Brain microvascular endothelial cell (primary cell): ENCODE data around the gene OTUB1.

Experiments used
- DNase-seq: peaks from one replicate; pipeline ENCODE4 v3.0.0-alpha.2; 2020
- H3K27ac ChIP-seq: fragments of 250-450 bp; sonication (Bioruptor Pico); 2 replicates; pipeline ENCODE4 v1.5.1; 2020; ENCODE audit warnings: mild to moderate bottlenecking, moderate library complexity
- H3K27me3 ChIP-seq: fragments of 250-450 bp; sonication (Bioruptor Pico); replicated peaks from 2 replicates; pipeline ENCODE4 v1.5.1; 2020; ENCODE audit warnings: mild to moderate bottlenecking
- H3K36me3 ChIP-seq: fragments of 250-450 bp; sonication (Bioruptor Pico); replicated peaks from 2 replicates; pipeline ENCODE4 v1.5.1; 2020; ENCODE audit warnings: mild to moderate bottlenecking
- H3K4me3 ChIP-seq: 2 replicates; pipeline ENCODE4 v1.5.1; 2011; ENCODE audit warnings: low read depth, mild to moderate bottlenecking, control low read depth, low read length, moderate library complexity
- in situ Hi-C: cut with HindIII; loops from 2 replicates; pipeline ENCODE4 v1.10.0; 2017; ENCODE audit warnings: low sequenced_read_pairs, low pct_ligation_motif_present
- TF ChIP-seq, protein P1 (sequence below): IDR thresholded peaks from 2 replicates; pipeline ENCODE4 v1.5.1; 2011; ENCODE audit warnings: low read depth, mild to moderate bottlenecking, moderate library complexity, low read length, control low read depth, inconsistent platforms; ENCODE audit errors: missing control alignments

OTUB1 gene, protein sequence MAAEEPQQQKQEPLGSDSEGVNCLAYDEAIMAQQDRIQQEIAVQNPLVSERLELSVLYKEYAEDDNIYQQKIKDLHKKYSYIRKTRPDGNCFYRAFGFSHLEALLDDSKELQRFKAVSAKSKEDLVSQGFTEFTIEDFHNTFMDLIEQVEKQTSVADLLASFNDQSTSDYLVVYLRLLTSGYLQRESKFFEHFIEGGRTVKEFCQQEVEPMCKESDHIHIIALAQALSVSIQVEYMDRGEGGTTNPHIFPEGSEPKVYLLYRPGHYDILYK

DNA sequence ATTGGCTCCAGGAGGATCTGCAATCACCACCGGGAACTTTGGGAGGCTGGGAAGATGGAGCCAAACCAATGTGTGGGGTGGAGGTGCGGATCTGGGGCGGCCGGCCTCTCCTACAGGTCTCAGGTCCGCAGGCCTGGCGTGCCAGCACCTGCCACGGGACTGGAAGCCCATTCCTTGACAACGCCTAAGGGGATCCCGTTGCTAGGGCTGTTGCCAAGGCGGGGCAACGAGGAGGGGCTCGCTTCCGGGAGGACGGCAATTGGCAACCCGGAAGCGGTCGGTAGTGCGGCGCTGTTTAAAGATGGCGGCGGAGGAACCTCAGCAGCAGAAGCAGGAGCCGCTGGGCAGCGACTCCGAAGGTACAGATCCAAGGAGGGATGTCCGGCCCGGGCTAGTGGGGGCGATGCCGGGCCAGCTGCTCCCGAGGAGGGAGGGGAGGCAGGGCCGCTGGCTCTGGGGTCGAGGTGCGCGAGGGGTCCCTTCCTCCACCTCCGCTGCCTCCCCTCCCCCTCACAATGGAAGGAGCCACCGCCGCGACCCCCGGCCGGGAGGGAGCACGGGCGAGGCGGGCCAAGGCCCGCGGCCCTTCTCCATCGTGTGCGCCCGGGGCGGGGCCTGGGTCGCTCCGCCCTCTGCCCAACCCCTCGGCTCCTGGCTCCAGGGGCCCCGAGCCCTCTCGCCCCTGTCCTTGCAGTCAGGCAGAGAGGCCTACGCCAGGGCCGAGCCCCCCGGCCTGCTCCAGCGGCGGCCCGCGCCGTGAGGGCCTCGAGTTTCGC is at the start of gene OTUB1:
OTUB1 (plus strand) TSS at position 283 of the 776 bp plus-strand sequence; CDS start at position 302, 19 bp downstream.
- in situ Hi-C loops = no loop called here
- DNase-seq = peak; percentile 85
- H3K27ac ChIP-seq = peak within 1 kb of the TSS; percentile 69
- peak within 1 kb of the TSS; percentile 93 for H3K4me3 ChIP-seq
- TF ChIP-seq, protein P1, sequence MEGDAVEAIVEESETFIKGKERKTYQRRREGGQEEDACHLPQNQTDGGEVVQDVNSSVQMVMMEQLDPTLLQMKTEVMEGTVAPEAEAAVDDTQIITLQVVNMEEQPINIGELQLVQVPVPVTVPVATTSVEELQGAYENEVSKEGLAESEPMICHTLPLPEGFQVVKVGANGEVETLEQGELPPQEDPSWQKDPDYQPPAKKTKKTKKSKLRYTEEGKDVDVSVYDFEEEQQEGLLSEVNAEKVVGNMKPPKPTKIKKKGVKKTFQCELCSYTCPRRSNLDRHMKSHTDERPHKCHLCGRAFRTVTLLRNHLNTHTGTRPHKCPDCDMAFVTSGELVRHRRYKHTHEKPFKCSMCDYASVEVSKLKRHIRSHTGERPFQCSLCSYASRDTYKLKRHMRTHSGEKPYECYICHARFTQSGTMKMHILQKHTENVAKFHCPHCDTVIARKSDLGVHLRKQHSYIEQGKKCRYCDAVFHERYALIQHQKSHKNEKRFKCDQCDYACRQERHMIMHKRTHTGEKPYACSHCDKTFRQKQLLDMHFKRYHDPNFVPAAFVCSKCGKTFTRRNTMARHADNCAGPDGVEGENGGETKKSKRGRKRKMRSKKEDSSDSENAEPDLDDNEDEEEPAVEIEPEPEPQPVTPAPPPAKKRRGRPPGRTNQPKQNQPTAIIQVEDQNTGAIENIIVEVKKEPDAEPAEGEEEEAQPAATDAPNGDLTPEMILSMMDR = no peak
- peaks cover 15% of the 10 kb centered on the region for H3K36me3 ChIP-seq
- H3K27me3 ChIP-seq = no peaks in the 10 kb centered on the region

DNA sequence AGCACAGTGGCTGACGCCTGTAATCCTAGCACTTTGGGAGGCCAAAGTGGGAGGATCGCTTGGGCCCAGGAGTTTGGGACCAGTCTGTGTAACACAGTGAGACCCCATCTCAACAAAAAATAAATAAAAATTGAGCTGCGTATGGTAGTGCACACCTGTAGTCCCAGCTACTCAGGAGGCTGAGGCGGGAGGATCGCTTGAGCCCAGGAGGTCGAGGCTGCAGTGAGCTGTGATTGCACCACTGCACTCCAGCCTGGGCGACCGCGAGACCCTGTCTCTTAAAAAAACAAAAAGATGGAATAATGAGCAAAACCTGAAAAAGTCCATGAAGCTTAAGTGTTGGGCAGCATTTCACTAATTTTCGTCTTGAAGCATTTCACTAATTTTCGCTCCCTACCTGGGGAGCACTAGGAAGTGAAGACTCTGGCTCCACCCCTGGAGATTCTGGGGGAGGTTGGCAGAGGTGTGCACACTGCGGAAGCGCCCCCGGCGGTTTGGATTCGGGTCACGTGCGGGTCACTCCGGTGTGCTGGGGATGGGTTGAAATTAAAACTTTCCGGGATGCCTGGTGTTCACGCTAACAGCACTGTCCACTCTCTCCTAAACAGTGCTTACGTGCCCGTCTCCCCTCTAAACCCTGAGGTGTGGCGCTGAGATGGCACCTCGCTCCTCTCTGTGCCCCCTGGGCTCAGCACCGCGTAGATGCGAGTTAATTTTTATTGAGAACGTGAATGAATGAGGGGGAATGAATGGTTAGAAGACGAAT is 48.3 kb upstream of the OTUB1 start:
- TF ChIP-seq, protein P1 = no peak
- no peaks in the 10 kb centered on the region for H3K36me3 ChIP-seq
- H3K27me3 ChIP-seq = no peaks in the 10 kb centered on the region
- DNase-seq = no peak
- in situ Hi-C loops = no loop called here
- no peak overlapping the region for H3K27ac ChIP-seq
- peak overlapping the region; percentile 84 for H3K4me3 ChIP-seq

DNA sequence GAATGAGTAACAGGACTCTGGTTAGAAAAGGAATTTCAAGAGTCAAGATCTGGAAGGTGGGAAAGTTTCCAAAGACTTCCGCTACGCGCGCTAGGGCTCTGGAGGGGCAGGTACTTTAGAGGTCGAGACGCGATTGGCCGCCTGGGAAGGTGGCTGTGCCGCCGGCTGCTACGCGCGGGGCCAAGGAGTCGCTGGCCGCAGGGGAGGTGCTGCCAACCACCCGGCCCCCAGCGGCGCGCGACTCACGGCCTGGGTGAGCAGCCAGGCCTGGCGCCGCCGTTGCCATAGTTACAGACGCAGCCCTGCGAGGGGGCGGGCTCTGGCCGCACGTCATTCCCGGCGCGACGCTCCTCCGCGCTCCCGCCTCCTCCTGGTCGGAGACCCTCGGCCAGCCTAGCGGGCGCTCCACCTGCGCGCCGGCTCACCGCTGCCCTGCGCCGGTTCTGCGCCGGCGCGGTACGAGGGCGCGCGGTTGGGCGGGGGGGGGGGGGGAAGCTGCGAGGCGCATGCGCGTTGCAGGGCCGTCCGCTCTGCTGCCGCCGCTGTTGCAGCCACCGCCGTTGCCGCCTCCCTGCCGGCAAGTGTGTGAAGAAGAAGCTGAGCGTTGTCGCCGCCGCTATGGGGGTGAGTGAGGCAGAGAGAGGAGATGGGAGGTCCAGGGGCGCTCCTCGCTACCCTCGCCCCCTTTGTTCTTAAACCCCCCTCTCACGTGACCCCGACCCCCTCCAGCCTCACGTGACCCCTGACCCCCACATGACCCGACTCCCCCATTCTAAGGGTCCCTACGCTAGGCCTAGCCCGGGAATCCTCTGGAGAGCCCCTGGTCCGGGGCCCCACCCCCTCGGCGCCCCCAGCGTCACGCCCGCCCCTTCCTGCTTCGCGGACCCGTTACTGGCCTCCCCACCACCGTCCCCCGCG is 47.5 kb upstream of the OTUB1 start, which contains the start of gene NAA40:
NAA40 (plus strand) TSS at position 524 of the 918 bp plus-strand sequence; CDS start at position 619, 95 bp downstream.
- H3K4me3 ChIP-seq = peak within 1 kb of the TSS; percentile 84
- TF ChIP-seq, protein P1 = no peak
- in situ Hi-C loops = no loop called here

DNA sequence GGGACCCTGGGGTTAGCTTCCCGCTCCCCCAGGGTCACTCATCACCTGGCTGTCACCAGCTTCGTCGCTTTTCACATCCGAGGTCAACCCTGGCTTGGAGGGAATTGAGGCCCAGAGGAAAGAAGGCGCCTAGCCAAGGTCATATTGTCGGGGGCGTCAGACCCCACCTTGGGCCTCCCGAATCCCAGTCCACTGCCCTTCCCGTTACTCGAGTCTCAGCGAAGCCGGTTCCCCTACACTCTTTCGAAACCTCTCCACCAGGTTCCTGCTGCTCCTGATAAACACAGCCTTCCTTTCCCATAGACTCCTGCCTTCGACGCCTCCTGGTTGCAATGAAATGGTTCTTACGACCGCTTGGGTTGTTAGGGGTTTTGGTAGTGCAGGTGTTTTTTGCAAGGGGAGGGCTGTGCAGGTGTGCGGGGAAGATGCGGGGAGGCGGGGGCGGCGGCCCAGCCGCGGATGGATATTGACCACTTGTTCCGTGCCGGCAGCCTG is 46.8 kb upstream of the OTUB1 start:
- no peak overlapping the region for H3K27ac ChIP-seq
- TF ChIP-seq, protein P1 = peak; percentile 20
- H3K4me3 ChIP-seq = peak overlapping the region; percentile 84
- no peaks in the 10 kb centered on the region for H3K27me3 ChIP-seq
- in situ Hi-C loops = no loop called here
- DNase-seq = no peak
- H3K36me3 ChIP-seq = no peaks in the 10 kb centered on the region

More for the DNA sequence above, 47.5 kb upstream of the OTUB1 start, which contains the start of gene NAA40:
- Histone ChIP-seq H3K27ac (peak within 1 kb of the TSS; percentile 16), H3K36me3 (no peaks in the 10 kb centered on the region), H3K27me3 (no peaks in the 10 kb centered on the region)
- peak; percentile 78 for DNase-seq

DNA sequence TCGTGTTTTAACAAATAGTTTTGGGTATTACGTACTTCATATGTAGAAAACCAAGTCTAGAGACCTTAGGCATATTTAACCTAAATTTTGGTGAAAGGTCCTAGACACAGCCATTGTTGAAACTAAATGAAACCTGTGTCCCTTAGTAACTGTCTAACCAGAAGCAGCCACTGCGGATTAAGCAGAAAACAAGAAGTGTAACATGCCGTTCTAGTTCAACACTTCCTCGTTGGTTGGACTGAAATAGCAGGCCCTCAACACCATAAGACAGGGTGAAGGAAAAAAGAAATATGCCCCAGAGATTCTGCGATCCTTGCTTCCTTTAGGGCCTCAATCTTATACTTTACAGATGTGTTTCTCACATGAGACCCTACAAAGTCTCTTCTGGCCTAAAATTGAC is 45.5 kb upstream of the OTUB1 start:
- in situ Hi-C loops = no loop called here
- TF ChIP-seq, protein P1 = no peak
- DNase-seq = no peak

More for the DNA sequence above, 45.5 kb upstream of the OTUB1 start:
- Histone ChIP-seq H3K27ac (no peak overlapping the region), H3K4me3 (no peak overlapping the region), H3K36me3 (no peaks in the 10 kb centered on the region), H3K27me3 (no peaks in the 10 kb centered on the region)
